Measurements from ENCODE around the gene SERPINE2.

DNA sequence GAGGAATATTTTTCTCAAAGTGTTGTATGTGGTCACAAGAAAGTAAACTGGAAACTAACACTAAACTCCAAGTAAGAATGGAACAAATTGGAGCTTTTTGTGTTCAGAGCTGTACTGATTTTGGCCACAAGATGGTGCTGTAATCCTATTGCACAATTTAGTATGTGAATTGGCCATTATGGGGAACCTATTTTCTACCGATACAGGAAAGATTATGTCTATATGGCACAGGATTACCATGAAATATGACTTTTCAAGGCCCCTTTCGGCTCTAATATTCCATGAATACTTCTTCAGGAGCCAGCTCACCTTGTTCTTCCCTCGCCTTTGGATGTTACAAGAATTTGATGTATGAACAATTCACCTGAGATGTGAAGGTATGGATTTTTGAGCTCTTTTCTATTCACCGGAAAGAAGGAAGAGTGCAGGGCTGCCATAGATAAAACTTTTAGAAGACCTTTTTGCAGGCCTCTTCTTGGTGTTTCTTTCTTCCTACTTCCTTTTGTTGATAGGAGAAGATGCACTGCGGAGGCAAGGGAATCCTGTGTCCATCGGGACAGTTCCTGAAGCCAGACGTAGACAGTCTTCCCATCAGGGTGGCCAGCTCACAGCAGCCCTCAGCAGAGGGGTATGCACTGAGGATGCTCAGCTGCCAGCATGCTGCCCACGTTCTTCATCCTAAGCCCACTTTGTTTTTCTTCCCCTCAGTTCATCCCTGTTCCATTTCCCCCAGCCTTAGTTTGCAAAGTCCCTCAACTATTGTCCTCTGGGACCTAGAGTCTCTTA, 68.5 kb downstream of the SERPINE2 start:
- TF ChIP-seq, protein P1, sequence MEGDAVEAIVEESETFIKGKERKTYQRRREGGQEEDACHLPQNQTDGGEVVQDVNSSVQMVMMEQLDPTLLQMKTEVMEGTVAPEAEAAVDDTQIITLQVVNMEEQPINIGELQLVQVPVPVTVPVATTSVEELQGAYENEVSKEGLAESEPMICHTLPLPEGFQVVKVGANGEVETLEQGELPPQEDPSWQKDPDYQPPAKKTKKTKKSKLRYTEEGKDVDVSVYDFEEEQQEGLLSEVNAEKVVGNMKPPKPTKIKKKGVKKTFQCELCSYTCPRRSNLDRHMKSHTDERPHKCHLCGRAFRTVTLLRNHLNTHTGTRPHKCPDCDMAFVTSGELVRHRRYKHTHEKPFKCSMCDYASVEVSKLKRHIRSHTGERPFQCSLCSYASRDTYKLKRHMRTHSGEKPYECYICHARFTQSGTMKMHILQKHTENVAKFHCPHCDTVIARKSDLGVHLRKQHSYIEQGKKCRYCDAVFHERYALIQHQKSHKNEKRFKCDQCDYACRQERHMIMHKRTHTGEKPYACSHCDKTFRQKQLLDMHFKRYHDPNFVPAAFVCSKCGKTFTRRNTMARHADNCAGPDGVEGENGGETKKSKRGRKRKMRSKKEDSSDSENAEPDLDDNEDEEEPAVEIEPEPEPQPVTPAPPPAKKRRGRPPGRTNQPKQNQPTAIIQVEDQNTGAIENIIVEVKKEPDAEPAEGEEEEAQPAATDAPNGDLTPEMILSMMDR (IDR thresholded peaks at IDR 0.05; ENCODE audit: extremely low read depth in 1 of 2, insufficient read depth in 1 of 2, low read depth in 1 of 2, low read length in 2 of 2) = peak; percentile 65 to 68
- TF ChIP-seq POLR2AphosphoS5 (IDR thresholded peaks at IDR 0.05; ENCODE audit: insufficient read depth, low read depth, low read length) = no peak
- TF ChIP-seq EZH2 (IDR thresholded peaks at IDR 0.05; ENCODE audit: borderline replicate concordance, low read depth, low read length, severe bottlenecking) = no peak
- no peak for TF ChIP-seq FOS (IDR thresholded peaks at IDR 0.05; ENCODE audit: borderline replicate concordance, insufficient read depth, low read length)
- TF ChIP-seq POLR2A (IDR thresholded peaks at IDR 0.05; ENCODE audit: low read depth, low read length) = no peak
- TF ChIP-seq, protein P2, sequence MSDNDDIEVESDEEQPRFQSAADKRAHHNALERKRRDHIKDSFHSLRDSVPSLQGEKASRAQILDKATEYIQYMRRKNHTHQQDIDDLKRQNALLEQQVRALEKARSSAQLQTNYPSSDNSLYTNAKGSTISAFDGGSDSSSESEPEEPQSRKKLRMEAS (IDR thresholded peaks at IDR 0.05; ENCODE audit: insufficient read depth, insufficient read length) = no peak

All from endothelial cell of umbilical vein (primary cell).